Measurements from ENCODE around the gene NUMA1.

Gene NUMA1

DNA sequence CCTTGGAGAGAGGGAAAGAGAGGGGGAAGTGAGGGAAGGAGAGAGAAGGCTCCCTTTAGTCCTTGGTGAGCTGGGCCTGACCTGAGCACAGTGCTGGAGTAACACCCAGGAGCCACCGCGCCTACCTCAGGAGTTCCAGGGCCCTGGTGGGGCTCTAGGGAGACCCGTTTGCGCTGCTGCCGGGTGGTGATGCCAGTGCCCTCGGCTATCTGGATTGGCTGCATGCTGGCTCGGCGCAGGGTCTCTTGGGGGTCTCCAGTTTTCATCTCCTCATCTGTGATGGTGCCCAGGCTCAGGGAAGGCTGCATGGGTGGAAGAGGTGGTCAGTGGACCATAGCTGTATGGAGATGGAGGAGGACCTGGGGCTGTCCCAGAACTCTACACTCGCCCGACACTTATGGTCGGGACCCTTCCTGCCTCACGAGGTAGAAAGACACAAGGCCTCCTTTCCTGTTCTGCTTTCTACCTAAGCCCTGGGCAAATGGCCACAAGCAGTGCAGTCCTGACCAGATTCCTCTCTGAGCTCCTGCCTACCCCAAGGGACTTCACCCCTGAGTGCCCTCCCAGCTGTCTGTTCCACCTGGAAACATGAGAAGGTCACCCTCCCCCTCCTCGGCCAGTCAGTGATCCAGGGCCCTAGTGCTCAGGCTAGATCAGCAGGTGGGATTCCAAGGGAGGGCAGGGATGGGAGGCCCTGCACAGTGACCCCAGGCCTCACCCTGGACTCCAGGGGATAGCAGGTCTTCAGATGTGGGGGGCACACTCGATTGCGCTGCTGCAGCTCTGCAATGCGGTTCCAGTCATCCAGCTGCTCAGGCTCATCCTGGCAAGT lies 75.6 kb downstream of the NUMA1 start:
- peaks cover 10% of the 10 kb centered on the region for H3K4me1 Mint-ChIP-seq
- H3K9me3 Mint-ChIP-seq: no peaks in the 10 kb centered on the region
- no peak for ATAC-seq
- peak overlapping the region in 1 of 2 donors; percentile 75 for H3K27ac Mint-ChIP-seq
- no peak for DNase-seq
- H3K27me3 Mint-ChIP-seq: no peaks in the 10 kb centered on the region
- H3K4me3 Mint-ChIP-seq: no peak overlapping the region

DNA sequence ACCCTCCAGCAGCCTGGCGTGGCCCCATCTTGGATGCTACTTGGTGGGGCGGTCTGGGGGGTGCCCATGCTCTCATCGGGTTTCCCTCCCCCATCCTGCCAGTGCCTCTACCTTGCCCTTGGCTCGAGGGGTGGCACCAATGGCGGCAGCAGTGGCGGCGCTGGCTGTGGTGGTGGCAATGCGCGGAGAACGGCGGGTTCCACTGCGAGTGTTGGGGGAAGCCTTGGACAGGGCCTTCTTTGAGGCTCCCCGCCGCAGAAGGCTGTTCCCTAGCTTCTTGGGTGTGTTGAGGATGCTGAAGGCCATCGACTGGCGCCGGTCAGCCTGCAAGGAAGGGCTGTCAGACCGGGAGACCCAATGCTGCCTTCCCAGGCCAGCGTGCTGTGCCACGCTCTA lies 76.6 kb downstream of the NUMA1 start:
- ATAC-seq (no peak), DNase-seq (no peak)
- H3K27ac Mint-ChIP-seq: peak overlapping the region in 1 of 2 donors; percentile 75
- no peaks in the 10 kb centered on the region for H3K27me3 Mint-ChIP-seq
- no peak overlapping the region for H3K4me3 Mint-ChIP-seq
- peaks cover 19% of the 10 kb centered on the region for H3K4me1 Mint-ChIP-seq
- no peaks in the 10 kb centered on the region for H3K9me3 Mint-ChIP-seq

DNA sequence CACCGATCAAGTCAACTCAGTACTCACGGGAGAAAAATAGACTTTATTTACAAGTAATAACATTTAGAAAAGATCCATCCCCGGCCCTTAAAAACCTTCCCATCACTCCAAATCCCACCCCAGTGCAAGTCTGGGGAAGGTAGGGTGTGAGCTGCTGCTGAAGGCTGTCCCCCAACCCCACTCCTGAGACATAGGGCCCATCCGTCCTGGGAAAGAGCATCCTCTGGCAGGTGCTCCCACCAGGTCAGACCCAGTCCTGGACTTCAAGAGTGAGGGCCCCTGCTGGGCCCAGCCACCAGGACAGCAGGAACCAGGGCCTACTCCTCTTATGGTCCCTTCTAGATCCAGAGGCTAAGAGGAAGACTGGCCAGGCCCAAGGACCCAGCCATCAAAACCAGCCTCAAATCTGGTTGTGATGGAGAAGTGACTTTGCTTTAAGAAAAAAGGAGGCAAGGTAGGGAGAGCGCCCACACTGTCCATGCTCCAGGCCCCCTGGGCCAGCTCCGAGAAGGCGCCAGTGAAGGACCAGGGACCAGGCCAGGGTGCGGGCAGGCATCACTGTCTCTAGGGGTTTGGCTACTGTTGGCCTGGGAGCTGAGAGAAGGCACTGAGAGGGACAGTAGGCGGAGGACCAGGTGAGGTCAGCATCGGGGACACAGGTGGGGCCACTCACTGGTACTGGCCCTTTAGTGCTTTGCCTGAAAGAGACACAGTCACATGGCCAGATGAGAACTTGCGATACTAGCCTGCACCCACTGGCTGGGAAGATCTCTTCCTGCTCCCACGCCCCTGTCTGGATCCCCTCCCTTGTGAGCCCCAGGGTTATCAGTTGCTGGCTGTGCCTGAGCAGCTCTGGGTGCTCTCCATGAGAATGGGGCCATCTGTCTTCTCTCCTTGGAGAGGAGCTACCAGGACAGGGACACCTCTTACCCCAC lies 77.2 kb downstream of the NUMA1 start:
- H3K4me1 Mint-ChIP-seq: peaks cover 26% of the 10 kb centered on the region
- H3K27ac Mint-ChIP-seq: peak overlapping the region in 1 of 2 donors; percentile 68
- no peaks in the 10 kb centered on the region for H3K9me3 Mint-ChIP-seq
- DNase-seq (no peak), ATAC-seq (no peak)
- H3K4me3 Mint-ChIP-seq: no peak overlapping the region
- no peaks in the 10 kb centered on the region for H3K27me3 Mint-ChIP-seq

DNA sequence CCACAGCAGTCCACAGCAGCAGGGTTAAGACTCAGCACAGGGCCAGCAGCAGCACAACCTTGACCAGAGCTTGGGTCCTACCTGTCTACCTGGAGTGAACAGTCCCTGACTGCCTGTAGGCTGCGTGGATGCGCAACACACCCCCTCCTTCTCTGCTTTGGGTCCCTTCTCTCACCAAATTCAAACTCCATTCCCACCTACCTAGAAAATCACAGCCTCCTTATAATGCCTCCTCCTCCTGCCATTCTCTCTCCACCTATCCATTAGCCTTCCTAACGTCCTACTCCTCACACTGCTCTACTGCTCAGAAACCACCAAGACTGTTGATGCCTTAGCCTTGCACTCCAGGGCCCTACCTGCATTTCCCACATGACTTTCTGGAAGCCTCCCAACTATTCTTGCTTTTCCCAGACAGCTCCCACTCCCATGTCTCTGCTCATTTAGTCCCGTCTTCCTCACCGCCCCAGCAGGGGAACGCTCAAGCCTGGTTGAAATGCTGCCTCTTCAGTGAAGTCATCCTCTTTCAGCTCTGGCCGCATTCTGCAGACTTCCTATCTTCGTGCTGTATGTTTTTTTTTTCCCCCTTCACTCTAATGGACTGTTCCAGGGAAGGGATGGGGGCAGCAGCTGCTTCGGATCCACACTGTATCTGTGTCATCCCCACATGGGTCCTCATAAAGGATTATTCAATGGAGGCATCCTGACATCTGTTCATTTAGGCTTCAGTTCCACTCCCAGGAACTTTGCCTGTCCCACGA lies 78.3 kb downstream of the NUMA1 start:
- Mint-ChIP-seq H3K4me1 (peaks cover 30% of the 10 kb centered on the region), H3K9me3 (no peaks in the 10 kb centered on the region), H3K27me3 (no peaks in the 10 kb centered on the region), H3K4me3 (peak overlapping the region in 1 of 2 donors; percentile 11), H3K27ac (peak overlapping the region; percentile 9 to 17)
- ATAC-seq (no peak), DNase-seq (no peak)

DNA sequence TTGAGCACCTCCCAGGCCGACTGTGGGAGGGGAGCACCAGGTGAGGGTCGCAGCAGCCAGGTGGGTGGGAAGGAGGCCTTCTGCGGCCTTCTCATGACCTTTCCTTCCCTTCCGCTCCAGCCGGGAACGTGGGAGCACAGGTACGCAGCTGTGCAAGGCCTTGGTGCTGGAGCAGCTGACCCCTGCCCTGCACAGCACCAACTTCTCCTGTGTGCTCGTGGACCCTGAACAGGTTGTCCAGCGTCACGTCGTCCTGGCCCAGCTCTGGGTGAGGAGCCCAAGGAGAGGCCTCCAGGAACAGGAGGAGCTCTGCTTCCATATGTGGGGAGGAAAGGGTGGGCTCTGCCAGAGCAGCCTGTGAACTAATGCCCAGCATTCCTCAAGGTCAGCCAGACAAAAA lies 79.1 kb downstream of the NUMA1 start:
- H3K27ac Mint-ChIP-seq: peak overlapping the region in 1 of 2 donors; percentile 9
- ATAC-seq: peak; percentile 11

DNA sequence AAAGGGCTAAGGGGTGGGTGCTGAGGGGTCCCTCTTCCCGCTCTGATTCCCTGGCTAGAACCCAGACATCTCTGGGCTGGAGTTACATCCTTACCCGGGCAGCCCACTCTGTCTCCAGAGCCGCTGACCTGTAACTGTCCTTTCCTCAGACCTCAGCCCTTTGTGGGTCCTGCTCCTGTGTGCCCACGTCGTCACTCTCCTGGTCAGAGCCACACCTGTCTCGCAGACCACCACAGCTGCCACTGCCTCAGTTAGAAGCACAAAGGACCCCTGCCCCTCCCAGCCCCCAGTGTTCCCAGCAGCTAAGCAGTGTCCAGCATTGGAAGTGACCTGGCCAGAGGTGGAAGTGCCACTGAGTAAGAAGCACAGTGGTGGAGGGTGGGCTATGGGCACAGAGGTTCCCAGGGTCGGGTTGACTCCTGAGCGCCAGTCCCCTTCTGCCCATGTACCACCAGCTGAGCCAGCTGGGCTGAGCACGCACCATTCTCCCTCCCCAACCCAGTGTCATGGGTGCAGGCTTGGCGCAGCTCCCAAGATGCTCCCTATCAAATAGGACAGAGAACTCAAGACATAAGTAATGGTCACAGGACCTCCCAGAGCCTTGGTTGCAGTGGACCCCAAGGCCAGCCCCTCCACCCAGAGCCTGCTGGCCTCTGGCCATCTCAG lies 80.0 kb downstream of the NUMA1 start:
- ATAC-seq (peak; percentile 6), DNase-seq (no peak)
- Mint-ChIP-seq H3K4me3 (no peak overlapping the region), H3K4me1 (peaks cover 30% of the 10 kb centered on the region), H3K27ac (peak overlapping the region in 1 of 2 donors; percentile 71), H3K9me3 (no peaks in the 10 kb centered on the region), H3K27me3 (no peaks in the 10 kb centered on the region)

More for the DNA sequence above, 79.1 kb downstream of the NUMA1 start:
- no peaks in the 10 kb centered on the region for H3K27me3 Mint-ChIP-seq
- peaks cover 30% of the 10 kb centered on the region for H3K4me1 Mint-ChIP-seq
- DNase-seq: no peak
- H3K4me3 Mint-ChIP-seq: no peak overlapping the region
- H3K9me3 Mint-ChIP-seq: no peaks in the 10 kb centered on the region

DNA sequence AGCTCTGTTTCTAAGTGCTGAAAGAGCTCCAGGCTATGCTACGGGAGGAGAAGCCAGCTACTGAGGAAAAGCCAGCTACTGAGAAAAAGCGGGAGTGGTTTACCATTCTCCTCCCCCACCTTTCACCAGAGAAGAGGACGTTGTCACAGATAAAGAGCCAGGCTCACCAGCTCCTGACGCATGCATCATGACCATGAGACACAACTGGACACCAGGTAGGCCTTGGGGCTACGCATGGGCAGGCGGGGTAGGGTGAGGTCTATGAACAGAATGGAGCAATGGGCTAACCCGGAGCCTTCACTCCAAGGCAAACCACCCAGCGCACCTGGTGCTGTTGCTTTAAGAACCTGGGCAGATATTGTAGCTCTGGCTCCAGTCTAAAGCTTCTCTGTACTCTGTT lies 80.5 kb downstream of the NUMA1 start:
- H3K4me3 Mint-ChIP-seq: no peak overlapping the region
- no peaks in the 10 kb centered on the region for H3K27me3 Mint-ChIP-seq
- H3K27ac Mint-ChIP-seq: peak overlapping the region; percentile 54 to 97
- H3K4me1 Mint-ChIP-seq: peaks cover 30% of the 10 kb centered on the region
- no peak for ATAC-seq
- DNase-seq: no peak
- H3K9me3 Mint-ChIP-seq: no peaks in the 10 kb centered on the region

DNA sequence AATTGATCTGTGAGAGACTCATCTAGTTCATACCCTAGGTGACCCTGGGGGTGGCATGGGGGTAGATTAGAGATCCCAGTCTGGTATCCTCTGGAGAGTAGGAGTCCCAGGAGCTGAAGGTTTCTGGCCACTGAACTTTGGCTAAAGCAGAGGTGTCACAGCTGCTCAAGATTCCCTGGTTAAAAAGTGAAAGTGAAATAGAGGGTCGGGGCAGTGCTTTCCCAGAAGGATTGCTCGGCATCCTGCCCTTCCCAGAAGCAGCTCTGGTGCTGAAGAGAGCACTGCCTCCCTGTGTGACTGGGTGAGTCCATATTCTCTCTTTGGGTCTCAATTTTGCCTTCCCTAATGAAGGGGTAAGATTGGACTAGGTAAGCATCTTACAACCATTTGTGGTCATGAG lies 81.0 kb downstream of the NUMA1 start:
- peak overlapping the region; percentile 89 to 97 for H3K27ac Mint-ChIP-seq
- H3K27me3 Mint-ChIP-seq: no peaks in the 10 kb centered on the region
- DNase-seq: no peak
- no peaks in the 10 kb centered on the region for H3K9me3 Mint-ChIP-seq
- no peak for ATAC-seq
- H3K4me1 Mint-ChIP-seq: peaks cover 30% of the 10 kb centered on the region
- peak overlapping the region; percentile 69 to 76 for H3K4me3 Mint-ChIP-seq

DNA sequence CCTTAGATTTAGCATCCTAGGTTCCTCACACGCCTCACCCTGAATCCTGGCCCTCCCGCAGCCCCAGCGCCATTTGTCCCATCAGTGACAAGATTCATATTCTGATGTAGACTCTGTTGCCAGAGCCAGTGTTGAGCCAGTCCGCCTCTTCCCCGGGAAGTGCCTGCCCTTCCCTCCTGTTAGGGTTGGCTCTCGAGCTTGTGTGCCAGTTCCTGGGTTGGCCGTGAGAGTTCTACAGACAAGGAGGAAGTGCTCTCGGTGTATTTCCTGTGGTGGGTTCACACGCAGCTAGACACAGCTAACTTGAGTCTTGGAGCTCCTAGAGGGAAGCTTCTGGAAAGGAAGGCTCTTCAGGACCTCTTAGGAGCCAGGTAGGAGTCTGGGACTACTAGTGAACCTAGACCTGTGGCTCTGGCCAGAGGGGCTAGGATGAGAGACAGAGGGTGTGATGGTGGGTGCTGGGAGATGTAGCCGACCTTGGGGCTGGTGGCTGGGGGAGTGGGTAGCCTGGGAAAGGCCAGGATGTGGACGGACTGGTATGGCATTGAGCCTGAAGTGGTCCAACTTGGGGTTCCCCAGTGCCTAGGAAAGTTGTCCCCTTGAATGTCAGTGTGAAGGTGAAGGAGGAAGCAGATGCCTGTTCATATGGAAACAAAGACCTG lies 81.6 kb downstream of the NUMA1 start, which contains the start of gene IL18BP:
IL18BP (plus strand) TSS at position 261 of the 662 bp plus-strand sequence. CDS start 1,076 bp downstream, outside the sequence.
- H3K4me3 Mint-ChIP-seq: peak within 1 kb of the TSS; percentile 69 to 76
- DNase-seq (no peak), ATAC-seq (peak; percentile 55)
- H3K9me3 Mint-ChIP-seq: no peaks in the 10 kb centered on the region
- H3K4me1 Mint-ChIP-seq: peaks cover 30% of the 10 kb centered on the region
- H3K27ac Mint-ChIP-seq: peak within 1 kb of the TSS; percentile 89 to 97
- no peaks in the 10 kb centered on the region for H3K27me3 Mint-ChIP-seq

DNA sequence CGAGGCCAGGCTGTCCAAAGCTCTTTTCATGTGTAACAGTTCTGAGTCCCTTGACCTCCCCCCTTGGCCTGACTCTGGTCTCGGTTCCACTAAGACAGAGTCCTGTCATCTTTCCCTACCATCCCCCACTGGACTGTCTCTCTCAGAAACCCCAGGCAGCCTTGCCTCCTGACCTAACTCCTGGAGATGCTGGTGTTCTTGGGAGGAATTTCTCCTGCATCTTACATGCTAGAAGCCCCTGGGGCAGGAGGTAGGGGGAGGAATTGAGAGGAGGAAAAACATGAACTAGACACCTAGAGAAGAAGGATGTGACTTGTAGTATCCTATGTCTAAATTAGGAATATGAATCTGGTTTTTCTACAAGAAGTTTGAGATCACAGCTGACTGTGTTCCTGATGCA lies 82.3 kb downstream of the NUMA1 start:
- H3K27me3 Mint-ChIP-seq: no peaks in the 10 kb centered on the region
- peaks cover 30% of the 10 kb centered on the region for H3K4me1 Mint-ChIP-seq
- DNase-seq: no peak
- no peak overlapping the region for H3K27ac Mint-ChIP-seq
- no peaks in the 10 kb centered on the region for H3K9me3 Mint-ChIP-seq
- no peak for ATAC-seq
- no peak overlapping the region for H3K4me3 Mint-ChIP-seq

DNA sequence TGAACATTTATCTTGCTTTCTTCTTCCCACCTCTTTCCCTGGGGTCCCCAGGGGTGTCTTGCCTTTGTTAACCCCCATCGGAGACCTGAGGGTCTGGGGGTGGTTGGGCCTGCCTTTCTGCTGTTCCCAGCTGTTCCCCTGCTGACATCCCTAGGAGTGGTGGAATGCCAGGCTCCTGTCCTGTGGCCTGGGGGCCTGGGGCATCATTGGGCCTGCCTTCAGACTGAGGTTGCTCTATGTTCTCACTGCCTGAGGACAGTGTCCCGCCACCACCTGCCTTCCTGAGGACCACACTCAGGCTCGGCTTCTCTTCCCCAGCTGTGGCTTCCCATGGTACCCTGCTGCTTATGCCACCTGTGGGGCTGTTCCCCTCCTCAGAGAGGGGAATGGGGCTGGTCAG lies 82.7 kb downstream of the NUMA1 start:
- ATAC-seq (no peak), DNase-seq (no peak)
- peaks cover 30% of the 10 kb centered on the region for H3K4me1 Mint-ChIP-seq
- peak overlapping the region in 1 of 2 donors; percentile 68 for H3K27ac Mint-ChIP-seq
- H3K4me3 Mint-ChIP-seq: no peak overlapping the region
- no peaks in the 10 kb centered on the region for H3K27me3 Mint-ChIP-seq
- no peaks in the 10 kb centered on the region for H3K9me3 Mint-ChIP-seq

DNA sequence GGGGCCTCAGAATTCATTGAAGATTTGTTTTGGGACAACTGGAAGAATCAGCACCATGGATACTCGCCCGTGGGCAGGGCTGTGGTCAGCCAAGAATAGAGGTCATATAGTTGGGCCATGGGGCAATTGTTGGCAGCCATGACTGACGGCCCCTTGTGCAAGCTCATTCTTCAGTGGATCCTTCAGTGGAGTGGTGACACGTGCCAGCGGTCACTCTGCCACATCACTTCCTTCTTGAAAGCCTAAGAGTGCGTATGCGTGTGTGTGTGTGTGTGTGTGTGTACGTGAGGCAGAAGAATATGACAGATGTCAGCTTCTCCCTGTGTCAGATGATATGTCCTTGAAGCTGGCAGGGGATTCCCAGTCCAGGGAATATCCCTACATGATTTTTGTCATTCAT lies 83.4 kb downstream of the NUMA1 start:
- H3K4me1 Mint-ChIP-seq: peaks cover 30% of the 10 kb centered on the region
- H3K27ac Mint-ChIP-seq: peak overlapping the region in 1 of 2 donors; percentile 74
- DNase-seq (no peak), ATAC-seq (no peak)
- H3K27me3 Mint-ChIP-seq: no peaks in the 10 kb centered on the region
- no peaks in the 10 kb centered on the region for H3K9me3 Mint-ChIP-seq
- no peak overlapping the region for H3K4me3 Mint-ChIP-seq

DNA sequence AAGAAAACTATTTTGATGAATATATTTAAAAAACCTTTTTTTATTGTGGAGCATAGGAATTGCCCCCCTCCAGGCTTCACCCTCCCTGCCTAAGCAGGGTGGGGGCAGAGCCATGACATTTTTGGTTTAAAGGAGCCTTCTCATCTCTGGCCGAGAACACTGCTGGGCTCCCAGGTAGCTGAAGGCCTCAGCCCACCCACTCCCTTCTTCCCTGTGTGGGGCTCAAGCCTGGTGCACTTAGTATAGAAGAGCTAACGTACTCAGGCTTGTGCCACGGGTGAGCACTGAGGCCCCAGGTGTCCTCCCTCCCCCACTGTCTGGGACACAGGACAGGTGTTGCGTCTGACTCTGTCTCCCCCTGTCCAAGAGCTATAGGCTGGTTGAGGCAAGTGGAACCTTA lies 83.8 kb downstream of the NUMA1 start:
- no peak overlapping the region for H3K4me3 Mint-ChIP-seq
- no peaks in the 10 kb centered on the region for H3K9me3 Mint-ChIP-seq
- peaks cover 30% of the 10 kb centered on the region for H3K4me1 Mint-ChIP-seq
- H3K27me3 Mint-ChIP-seq: no peaks in the 10 kb centered on the region
- DNase-seq: no peak
- H3K27ac Mint-ChIP-seq: peak overlapping the region in 1 of 2 donors; percentile 74
- ATAC-seq: no peak

DNA sequence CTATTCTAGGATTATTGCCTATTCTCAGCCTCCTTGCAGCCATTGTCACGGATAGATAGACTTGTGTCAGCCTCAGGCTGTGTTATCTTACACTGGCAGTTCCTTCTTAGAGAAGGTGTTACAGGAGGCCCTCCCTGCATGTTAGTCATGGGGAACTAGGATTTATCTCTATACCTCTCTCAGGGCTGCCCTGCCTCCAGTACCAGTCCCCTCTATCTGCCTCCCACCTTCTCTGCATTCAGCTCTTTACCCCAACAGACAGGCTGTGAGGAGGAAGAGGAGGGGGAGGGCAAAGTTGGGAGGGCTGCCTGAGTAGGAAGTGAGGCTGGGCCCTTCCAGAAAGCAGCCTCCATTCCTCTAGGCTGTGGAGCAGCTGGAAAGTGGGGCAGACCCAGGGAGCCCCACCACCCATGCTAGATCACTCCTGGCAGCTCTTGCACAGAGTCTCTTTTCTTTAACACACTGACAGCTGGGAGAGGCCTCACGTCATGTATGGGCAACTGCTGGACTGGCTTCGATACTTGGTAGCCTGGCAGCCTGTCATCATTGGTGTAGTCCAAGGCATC lies 84.5 kb downstream of the NUMA1 start:
- Mint-ChIP-seq H3K4me1 (peaks cover 30% of the 10 kb centered on the region), H3K9me3 (no peaks in the 10 kb centered on the region), H3K27ac (peak overlapping the region in 1 of 2 donors; percentile 78), H3K27me3 (no peaks in the 10 kb centered on the region), H3K4me3 (no peak overlapping the region)
- ATAC-seq: no peak
- DNase-seq: no peak

All from stimulated activated naive CD8-positive, alpha-beta T cell treated with anti-CD3 and anti-CD28 coated beads, Interleukin-15, amount 100 ng/mL, for 72 hours (primary cell).